Vagina (tissue), 2 donors: ENCODE results near the gene CDH19.

ENCODE experiments used
- CTCF ChIP-seq, 3 experiments: fragments of 450-650 bp in 2 of 3; fragments of 200-600 bp in 1 of 3; sonication (generic) in 1 of 3; IDR thresholded peaks; one replicate each; pipeline ENCODE4 v1.5.1; 2017 to 2019; ENCODE audit warnings: antibody characterized with exemption in 3 of 3, mild to moderate bottlenecking in 2 of 3, moderate library complexity in 2 of 3
- POLR2A ChIP-seq, 2 donors: fragments of 450-650 bp; IDR thresholded peaks; one replicate each; pipeline ENCODE4 v1.6.1; 2017; ENCODE audit warnings: antibody characterized with exemption in 2 of 2, mild to moderate bottlenecking in 2 of 2, moderate library complexity in 2 of 2
- POLR2AphosphoS5 ChIP-seq, 2 donors: sonication (generic); formaldehyde crosslinking; IDR thresholded peaks; one replicate each; pipeline ENCODE4 v1.9.0; 2017; ENCODE audit warnings: antibody characterized with exemption in 2 of 2, mild to moderate bottlenecking in 2 of 2, low read depth in 1 of 2; ENCODE audit not compliant: insufficient read depth in 1 of 2

- no peak for TF ChIP-seq CTCF (IDR thresholded peaks at IDR 0.05)
- no peak for TF ChIP-seq POLR2A (IDR thresholded peaks at IDR 0.05)
- TF ChIP-seq POLR2AphosphoS5 (IDR thresholded peaks at IDR 0.05; ENCODE audit: insufficient read depth in 1 of 2, low read depth in 1 of 2), result no peak
These were observed 48.3 kb downstream of the CDH19 start for GRCh38 chr18:66555585-66555984.
